ENCODE data around the gene NCKAP5L.
"Not testable (repeated sequence)": the region's sequence is repeated elsewhere in the genome, so short reads cannot be mapped to it uniquely, and the experiment has no call there.

Gene NCKAP5L

DNA sequence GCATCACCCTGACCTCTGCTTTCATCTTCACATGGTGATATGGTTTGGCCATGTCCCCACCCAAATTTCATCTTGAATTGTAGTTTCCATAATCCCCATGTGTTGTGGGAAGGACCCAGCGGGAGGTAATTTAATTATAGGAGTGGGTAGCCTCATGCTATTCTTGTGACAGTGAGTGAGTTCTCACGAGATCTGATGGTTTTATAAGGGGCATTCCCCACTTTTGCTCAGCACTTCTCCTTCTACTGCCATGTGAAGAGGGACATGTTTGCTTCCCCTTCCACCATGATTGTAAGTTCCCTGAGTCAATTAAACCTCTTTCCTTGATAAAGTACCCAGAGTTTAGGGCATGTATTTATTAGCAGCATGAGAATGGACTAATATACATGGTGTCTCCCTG lies 48.6 kb downstream of the NCKAP5L start:
- FAIRE-seq (no peak), DNase-seq (ENCODE audit: low spot score) (no peak)

GRCh38 chr12:49777800-49778748 lies 50.1 kb downstream of the NCKAP5L start:
- no peak for DNase-seq (ENCODE audit: low spot score)

GRCh38 chr12:49777341-49777740 lies 50.9 kb downstream of the NCKAP5L start:
- FAIRE-seq (no peak), DNase-seq (ENCODE audit: low spot score) (no peak)

More at GRCh38 chr12:49777800-49778748, 50.1 kb downstream of the NCKAP5L start:
- no peak for FAIRE-seq

GRCh38 chr12:49776858-49777257 lies 51.4 kb downstream of the NCKAP5L start:
- FAIRE-seq: no peak
- no peak for DNase-seq (ENCODE audit: low spot score)

DNA sequence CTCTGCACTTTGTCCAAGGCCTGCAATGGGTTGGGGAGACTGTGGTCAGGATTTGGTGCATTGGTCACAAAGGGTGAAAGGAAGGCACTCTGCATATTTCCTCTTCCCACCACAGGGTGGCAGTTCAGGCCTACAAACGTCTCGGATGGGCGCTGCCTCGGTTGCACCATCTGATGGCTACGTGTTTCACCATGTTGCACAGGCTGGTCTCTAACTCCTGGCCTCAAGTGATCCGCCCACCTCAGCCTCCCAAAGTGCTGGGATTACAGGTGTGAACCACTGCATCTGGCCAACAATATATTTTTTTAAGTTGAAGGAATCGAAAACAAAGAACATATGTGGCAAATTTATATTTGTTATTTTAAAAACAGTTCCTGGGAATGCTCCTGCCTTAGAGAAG lies 51.8 kb downstream of the NCKAP5L start:
- FAIRE-seq: no peak
- DNase-seq (ENCODE audit: low spot score): peak; percentile 50

- not testable (repeated sequence) for DNase-seq (ENCODE audit: low spot score); FAIRE-seq
Measured at GRCh38 chr12:49773102-49773501, 55.1 kb downstream of the NCKAP5L start.

DNA sequence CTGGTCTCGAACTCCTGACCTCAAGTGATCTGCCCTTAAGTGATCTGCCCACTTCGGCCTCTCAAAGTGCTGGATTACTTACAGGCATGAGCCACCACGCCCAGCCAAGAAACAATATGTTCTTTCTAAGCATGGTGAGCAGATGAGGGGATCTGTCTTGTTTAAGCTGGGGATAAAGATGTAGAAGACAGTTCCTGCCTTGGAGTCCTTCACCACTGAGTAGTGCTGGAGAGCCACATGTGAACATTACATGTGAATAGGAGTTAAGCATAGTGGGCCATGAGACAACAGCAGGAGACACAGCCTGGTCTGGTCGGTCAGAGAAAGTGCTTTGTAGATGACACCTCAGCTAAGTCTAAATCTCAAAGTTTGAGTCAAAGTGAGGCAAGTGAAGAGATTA lies 60.9 kb downstream of the NCKAP5L start:
- DNase-seq (ENCODE audit: low spot score) (no peak), FAIRE-seq (no peak)

DNA sequence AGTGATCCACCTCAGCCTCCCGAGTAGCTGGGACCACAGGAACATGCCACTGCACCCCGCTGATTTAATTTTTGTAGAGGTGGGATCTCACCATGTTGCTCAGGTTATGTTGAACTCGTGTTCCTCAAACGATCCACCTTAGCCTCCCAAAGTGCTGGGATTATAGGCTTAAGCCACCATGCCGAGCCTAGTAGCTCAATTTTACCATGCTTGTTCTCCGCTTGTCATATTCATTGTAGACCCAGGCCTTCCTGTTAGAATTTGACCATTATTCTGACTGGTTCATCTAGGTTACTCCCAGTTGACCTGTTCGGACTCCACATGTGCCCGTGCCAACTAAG lies 62.1 kb downstream of the NCKAP5L start:
- FAIRE-seq (no peak), DNase-seq (ENCODE audit: low spot score) (no peak)

DNA sequence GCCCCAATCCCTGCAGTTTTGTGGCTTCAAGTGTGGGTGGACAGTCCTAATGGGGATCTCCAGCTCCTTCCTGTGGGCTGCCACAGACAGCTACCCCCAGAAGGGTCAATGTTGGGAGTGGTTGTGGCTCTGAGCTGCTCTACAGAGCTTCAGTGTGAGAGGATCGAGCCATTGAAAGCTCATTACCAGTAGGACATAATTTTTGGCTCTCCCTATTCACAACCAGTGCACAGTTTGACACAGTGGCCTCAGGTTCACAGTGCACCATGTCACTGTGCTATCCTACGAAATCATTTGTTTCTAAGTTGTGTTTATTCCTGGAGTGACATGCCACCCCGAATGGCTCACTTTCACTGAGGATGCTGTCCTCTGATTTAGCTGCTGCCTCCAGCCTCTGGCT lies 64.1 kb downstream of the NCKAP5L start:
- FAIRE-seq (no peak), DNase-seq (ENCODE audit: low spot score) (no peak)

GRCh38 chr12:49763006-49763591 lies 65.1 kb downstream of the NCKAP5L start:
- no peak for FAIRE-seq
- no peak for DNase-seq (ENCODE audit: low spot score)

GRCh38 chr12:49762468-49762847 lies 65.8 kb downstream of the NCKAP5L start:
- DNase-seq (ENCODE audit: low spot score) (no peak), FAIRE-seq (no peak)

GRCh38 chr12:49761677-49762467 lies 66.3 kb downstream of the NCKAP5L start:
- DNase-seq (ENCODE audit: low spot score): no peak
- FAIRE-seq: no peak

DNA sequence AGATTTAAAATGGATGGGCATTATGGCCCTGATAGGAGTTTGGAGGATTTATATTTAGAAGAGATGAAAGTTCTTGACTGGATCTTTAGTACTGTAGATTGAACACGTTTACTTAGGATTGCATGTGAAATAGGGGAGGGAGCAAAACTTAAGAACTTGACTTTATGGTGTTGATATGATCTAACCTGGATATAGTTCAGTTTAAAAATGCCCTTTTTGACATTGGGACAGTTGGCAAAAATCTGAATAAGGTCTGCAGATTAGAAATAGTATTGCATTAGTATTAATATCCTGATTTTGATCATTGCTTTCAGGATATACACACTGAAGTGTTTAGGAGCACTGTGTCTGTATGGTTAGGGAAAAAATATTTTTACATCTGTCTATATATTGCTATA lies 77.2 kb downstream of the NCKAP5L start:
- FAIRE-seq: no peak

GRCh38 chr12:49750027-49750995 lies 77.9 kb downstream of the NCKAP5L start:
- FAIRE-seq (no peak), DNase-seq (ENCODE audit: low spot score) (peak; percentile 8)

More for the DNA sequence above, 77.2 kb downstream of the NCKAP5L start:
- no peak for DNase-seq (ENCODE audit: low spot score)

- FAIRE-seq (no peak), DNase-seq (ENCODE audit: low spot score) (no peak)
Measured at GRCh38 chr12:49748800-49749199, 79.4 kb downstream of the NCKAP5L start.

DNA sequence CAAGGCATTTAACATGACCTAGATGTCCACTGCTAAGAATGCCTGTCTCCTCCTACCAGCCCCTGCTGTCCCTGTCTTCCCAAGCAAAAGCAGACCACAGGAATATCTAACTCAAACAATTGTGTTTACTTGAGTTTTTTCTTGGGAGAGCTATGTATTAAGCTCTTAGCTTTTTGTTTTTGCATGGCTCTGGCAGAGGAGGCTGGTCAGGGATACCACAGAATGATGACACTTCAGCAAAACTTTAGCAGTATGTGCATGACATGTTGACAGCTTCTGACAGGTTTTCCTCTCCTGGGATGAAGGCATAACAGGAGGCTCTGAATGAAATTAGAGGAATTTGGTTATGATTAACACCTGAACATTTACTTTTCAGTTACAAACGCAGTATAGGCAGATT lies 79.9 kb downstream of the NCKAP5L start:
- FAIRE-seq (no peak), DNase-seq (ENCODE audit: low spot score) (no peak)

DNA sequence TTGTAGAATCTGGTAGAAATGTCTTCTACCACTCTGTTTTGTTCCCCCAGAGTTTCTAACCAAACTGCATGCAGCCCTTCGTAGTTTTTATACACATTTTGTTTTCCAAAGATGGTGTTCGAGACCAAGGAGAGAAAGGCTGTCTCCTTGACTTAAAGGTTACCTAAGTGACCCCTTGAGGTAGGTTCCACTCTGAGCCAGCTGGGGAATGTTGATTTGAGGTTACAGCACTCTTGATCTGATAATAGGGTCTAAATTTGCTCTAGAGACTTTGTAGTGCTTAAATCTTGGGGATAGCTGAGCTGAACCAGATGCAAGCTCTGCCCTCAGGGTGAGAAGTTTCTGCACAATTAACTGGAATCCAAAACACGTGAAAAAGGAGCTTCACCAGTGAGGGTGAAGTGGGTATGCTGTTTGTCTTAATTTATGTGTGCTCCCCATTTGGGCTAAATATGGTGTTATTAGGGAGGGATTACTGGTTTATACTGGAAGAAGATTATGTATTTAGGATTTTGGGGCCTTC lies 83.8 kb downstream of the NCKAP5L start:
- DNase-seq (ENCODE audit: low spot score): no peak
- FAIRE-seq: no peak

DNA sequence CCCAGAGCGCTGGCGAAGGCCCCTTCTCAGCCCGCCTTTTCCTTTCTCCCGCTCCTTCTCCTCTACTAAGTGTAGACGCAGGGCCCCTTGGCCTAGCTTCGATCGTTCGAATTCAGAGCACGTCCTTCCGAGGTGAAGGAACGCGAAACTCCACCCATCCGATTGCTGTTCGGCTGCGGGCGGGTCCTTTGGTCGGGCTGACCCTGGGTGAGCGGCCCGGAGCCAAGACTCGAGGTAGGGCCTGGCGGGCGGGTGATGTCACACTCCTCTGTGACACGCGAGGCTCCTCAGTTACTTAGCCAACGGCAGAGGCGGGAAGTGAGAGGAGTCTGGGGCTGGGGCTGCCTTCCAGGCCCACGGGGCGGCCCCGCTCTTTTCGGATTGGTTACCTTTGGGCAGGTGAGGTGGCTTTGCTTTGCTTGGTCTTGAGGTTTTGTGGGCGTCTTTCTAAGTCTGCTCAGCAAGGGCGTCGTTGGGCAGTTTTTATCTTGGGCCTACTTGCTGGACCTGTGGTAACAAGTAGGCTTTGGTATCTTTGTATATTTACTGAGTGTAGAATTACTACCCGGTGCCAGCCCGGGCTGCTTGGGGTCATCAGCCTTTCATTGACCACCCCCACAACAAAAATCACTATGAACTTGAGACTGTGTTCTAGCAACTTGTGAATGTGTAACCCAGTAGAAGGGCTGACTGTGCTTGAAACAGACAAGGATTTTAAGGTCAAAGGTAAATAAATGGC lies 86.2 kb downstream of the NCKAP5L start:
- FAIRE-seq (peak; percentile 12), DNase-seq (ENCODE audit: low spot score) (peak; percentile 78)
